GM21390 (cell line): ENCODE measurements around the gene PLVAP.
"Not testable (repeated sequence)": the region's sequence is repeated elsewhere in the genome, so short reads cannot be mapped to it uniquely, and the experiment has no call there.

Experiments
- ATAC-seq: cut with Tn5 transposase; IDR thresholded peaks from one replicate; pipeline ENCODE4 v1.9.1; 2021; ENCODE audit not compliant: unreplicated experiment

PLVAP gene

DNA sequence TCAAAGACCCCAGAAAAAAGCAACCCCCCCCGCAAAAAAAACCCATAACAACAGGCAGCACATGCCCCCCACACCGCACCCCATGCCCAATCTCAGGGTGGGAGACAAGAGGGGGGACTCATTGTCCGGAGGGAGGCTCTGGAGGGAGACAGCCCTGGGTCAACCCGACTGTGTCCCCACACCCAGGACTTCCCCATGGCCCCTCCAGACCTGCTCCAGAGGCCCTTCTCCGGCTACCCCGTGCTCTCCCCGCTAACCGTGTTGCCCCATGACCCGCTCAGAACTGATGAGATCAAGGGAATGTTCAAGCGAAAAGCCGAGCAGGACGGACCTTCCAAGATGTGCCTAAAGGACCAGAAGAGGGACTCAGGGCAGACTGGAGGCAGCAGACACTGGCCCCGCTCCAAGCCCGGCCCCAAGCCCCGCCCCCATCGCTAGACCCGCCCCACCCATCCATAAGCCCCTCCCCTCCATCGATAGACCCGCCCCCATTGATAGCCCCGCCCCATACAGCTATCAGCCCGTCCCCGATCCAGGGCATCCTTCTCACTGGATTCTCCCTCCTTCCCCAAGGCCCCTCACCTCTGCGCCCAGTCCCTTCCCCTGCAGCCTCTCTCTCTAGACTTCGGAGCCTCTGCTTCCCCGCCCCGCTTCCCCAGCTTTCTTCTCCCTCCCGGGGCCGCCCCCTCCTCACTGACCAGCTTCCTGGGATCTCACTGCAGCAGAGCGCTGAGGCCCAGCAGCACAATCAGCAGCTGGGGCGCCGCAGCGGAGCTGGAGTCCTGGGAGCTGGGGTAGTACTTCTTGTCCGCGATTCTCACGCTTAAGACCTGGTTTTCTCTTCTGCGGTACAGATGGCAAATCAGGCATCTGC lies 26.1 kb upstream of the PLVAP start:
- ATAC-seq, result no peak

DNA sequence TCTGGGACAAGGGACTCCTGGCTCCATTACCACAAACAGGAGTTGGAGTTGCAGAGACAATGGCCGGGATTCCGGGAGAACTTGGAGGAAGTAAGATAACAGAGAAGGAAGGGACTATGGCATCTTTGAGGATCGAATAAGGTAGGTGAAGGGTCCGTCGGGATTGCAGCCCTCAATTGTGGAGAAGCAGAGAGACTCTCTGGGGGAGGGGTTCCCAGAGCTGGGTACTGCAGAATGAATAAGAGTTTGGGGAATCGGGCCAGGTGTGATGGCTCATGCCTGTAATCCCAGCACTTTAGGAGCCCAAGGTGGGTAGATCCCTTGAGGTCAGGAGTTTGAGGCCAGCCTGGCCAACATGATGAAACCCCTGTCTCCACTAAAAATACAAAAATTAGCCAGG lies 24.5 kb upstream of the PLVAP start:
- ATAC-seq, result no peak

DNA sequence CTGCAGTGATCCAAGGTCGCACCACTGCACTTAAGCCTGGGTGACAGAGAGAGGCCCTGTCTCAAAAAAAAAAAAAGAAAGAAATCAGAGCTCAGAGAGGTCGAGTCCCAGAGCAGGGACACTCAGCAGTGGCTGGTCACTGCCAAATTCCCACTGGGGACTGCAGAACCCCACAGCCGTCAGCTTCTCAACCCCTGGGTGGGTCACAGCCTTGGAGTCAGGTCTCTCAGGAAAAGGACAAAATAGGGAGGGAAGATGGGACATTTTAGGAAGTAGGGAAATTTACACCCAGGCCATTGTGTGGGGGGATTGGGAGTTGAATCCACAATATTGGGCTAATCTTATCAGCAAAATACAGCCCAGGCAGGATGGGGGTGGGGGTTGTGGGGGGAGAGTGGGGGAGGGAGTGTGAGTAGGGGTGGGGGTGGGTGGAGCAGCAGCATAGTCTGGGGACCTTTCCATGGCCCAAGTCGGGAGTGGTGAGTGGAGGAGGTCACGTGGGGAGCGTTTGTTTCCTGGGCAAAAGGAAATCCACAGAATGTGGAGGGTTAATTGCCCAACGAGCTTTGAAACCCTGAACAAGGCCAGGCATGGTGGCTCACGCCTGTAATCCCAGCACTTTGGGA lies 21.9 kb upstream of the PLVAP start:
- no peak for ATAC-seq

- no peak for ATAC-seq
Measured at GRCh38 chr19:17394891-17395415, 17.8 kb upstream of the PLVAP start.

DNA sequence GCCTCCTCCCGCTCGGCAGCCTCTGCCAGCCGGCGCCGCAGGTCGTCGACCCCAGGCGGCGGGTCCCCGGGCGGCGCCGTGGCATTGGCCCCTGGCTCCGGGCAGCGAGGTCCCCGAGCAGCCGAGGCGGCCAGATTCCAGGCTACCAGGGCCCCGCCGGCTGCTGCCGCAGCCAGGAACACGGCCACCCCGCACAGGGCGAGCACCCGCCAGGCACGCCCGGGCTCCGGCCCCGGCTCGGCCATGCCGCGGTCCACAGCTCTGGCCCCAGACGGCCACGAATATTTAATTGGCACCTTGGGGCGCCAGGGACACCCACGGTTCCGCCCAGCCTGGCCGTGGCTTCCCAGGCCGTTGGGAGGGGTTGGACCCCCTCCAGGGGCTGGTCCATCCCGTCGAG lies 16.8 kb upstream of the PLVAP start, which contains the start of gene CCDC194:
Gene CCDC194 (minus strand): TSS at position 283 of the 400 bp plus-strand sequence. CDS start 38 bp downstream, at position 245.
- ATAC-seq, result no peak

GRCh38 chr19:17393002-17393401 lies 15.9 kb upstream of the PLVAP start:
- no peak for ATAC-seq

DNA sequence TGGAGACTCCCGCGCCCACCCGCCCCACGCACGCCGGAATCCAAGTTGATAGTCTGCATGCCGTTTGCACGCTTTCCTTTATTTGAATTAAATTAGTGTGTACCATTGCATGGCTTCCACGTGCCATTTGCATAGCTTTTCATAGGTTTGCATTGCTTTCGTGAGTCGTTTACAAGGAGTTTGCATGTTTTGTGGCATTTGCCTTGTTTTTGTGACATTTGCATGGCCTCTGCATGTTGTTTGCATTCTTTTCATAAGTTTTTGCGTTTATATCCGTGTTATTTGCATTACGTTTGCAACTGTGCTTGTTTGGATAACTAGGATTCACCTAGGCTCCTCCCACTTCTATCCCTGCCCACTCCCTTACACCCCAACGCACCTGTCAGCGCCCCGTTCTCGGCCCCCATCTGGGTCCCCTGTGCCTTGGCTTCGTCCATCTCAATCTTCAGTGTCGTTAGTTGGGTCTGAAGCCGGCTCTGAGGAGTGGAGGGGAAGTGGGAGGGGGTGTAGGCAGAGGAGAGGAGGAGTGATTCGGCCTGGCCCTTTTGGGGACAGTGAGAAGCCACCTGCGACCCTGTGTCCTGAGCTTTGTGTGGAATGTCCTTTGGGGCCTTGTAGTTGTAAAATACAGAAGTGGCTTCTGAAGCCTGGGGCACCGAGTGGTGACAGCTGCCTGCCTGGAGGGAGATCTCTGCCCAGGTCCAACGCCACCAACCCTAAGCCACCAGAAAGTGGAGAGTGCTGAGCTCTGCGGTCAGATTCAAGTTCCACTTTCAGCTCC lies 14.4 kb upstream of the PLVAP start:
- ATAC-seq, result no peak

DNA sequence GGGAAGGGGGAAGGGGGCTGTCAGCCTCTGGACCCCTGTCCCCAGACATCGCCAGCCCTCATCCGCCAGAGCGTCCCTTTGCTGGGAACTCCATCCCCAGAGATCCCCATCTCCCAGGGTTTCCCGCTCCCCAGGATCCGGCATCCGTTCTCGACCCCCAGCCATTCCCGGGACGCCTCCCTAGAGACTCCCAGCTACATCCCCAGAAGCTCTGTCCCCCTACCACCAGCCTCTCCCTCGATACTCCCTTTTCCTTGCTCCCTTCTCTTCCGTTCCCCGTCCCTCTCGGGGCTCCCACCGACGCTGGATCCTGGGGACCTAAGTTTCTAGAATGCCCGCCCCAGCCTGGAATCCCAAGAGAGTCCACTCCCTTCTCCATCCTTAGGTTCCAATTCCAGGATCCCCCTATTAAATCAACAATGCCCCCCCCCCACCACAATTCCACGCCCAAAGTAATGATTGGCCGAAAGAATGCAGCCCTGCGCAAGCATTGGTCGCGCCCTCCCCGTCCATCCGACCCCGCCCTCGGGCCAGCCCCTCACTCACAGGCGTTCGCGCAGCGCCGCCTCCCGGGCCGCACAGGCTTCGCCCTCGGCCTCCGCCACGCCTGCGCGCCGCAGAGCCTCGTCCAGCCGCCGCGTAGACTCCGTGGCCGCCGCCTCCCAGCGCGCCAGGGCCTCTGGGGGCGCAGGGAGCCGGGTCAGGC lies 13.7 kb upstream of the PLVAP start:
- peak; percentile 83 for ATAC-seq

DNA sequence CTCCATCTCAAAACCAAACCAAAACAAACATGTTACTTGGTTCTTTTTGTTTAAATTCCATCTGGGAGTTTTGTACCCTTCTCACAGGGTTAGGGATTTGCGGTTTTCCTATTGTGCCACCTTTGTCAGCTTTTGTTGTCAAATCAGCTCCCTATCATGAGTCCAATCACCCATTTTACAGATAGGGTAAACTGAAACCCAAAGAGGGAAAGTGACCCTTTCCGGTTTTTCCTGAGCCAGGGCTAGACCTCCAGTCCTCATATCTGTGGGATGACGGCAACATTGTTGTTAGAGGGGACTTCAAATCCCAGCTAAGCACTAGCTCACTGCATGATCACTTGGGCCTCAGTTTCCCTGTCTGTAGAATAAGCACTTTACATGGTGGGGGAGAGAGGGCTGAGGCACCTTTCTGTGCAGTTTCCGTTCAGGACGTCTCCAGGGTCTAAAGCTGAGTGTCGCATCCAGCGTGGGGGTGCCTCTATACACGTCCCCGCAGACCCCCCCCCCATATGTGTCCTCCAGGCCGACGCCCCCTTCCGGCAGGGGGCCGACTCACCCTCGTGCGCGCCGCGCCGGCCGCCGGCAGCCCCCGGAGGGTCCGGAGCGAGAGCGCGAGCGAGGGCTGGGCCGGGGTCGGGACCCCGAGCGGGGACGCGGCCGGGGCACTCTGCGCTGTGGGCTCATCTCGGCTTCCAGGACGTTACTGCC lies 13.0 kb upstream of the PLVAP start:
- no peak for ATAC-seq

DNA sequence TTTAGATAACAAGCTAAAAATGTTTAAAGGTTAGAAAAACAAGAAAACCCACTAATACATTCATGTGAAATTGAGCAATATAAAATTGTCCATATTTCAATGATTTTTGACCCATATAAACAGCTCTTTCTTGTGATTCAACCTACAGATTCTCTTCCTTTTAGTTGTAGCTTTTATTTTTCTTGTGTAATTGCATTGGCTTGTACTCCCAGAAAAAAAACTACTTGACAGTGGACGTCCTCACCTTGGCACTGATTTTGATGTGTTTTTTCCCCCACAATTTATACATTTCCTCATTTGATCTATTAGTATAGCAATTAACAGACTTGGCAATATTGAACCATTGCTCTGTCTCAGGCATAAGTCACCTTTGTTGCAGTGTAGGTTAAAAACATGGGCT lies 12.1 kb upstream of the PLVAP start:
- ATAC-seq, result no peak

- ATAC-seq, result no peak
Measured at GRCh38 chr19:17385878-17386611, 8.9 kb upstream of the PLVAP start.

DNA sequence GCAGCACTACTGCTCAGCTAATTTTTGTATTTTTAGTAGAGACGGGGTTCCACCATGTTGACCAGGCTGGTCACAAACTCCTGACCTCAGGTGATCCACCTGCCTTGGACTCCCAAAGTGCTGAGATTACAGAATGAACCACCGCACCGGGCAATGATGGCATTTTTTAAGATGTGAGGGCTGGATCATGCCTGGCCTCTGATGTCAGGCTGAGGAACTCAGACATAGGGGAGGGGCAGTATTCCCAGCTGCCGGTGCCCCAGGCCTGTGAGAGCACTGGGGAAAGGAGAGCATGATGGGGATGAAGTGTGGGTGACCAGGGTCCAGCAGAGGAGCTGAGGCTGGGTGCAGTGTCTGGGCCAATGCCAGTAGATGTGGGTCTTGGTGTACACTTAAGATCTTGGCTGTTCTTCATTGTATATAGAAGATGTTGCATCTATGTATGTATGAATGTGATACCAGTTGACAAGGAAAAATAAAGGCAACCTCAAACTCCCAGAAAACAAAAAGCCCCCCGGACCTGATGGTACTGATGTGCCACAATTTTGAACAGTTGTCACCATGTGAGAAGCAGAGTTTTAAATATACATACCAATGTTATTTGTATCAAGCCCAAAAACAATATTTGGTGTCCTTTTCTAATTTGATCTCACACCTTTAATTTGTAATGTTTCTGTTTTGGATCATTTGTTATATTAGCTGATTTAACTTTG lies 3.4 kb upstream of the PLVAP start:
- ATAC-seq, result no peak

DNA sequence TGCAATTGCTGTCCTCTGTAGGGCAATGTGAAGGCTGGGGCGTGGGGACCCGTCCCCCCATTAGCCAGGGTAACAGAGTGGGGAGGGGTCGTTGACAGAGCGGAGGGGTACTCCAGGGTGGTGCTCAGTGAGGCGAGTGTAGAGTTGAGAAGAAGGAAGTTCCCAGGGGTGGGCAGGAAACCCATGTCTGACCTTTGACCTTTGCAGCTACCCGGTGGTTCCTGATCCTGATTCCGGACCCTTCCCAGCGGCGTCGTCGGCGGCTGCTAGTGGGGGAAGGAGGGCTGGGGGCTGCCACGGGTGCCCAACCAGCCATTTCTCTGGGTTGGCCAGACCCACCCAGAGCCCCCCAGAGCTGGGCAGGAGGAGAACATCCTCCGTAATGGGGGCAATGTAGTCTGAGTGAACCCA lies 2.1 kb upstream of the PLVAP start:
- no peak for ATAC-seq

- ATAC-seq, result no peak
Measured at GRCh38 chr19:17378271-17378670, 1.1 kb upstream of the PLVAP start.

- no peak for ATAC-seq
Measured at GRCh38 chr19:17370026-17370587, 7.0 kb downstream of the PLVAP start.

GRCh38 chr19:17365361-17365760 lies 11.8 kb downstream of the PLVAP start:
- ATAC-seq, result no peak

- ATAC-seq, result not testable (repeated sequence)
Measured at GRCh38 chr19:17363852-17364605, 13.1 kb downstream of the PLVAP start.
